Measurements from ENCODE around the gene C2orf76.

DNA sequence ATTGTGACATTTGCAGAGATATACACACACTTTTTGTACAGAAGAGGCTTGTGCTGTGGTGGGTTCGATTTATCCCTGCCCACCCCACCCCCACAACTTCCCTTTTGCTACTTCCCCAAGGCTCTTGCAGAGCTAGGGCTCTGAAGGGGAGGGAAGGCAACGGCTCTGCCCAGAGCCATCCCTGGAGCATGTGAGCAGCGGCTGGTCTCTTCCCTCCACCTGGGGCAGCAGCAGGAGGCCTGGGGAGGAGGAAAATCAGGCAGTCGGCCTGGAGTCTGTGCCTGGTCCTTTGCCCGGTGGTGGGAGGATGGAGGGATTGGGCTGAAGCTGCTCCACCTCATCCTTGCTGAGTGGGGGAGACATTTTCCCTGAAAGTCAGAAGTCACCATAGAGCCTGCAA lies 103.0 kb downstream of the C2orf76 start:
- TF ChIP-seq POLR2A (IDR thresholded peaks at IDR 0.05): no peak
- TF ChIP-seq, protein P1, sequence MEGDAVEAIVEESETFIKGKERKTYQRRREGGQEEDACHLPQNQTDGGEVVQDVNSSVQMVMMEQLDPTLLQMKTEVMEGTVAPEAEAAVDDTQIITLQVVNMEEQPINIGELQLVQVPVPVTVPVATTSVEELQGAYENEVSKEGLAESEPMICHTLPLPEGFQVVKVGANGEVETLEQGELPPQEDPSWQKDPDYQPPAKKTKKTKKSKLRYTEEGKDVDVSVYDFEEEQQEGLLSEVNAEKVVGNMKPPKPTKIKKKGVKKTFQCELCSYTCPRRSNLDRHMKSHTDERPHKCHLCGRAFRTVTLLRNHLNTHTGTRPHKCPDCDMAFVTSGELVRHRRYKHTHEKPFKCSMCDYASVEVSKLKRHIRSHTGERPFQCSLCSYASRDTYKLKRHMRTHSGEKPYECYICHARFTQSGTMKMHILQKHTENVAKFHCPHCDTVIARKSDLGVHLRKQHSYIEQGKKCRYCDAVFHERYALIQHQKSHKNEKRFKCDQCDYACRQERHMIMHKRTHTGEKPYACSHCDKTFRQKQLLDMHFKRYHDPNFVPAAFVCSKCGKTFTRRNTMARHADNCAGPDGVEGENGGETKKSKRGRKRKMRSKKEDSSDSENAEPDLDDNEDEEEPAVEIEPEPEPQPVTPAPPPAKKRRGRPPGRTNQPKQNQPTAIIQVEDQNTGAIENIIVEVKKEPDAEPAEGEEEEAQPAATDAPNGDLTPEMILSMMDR (IDR thresholded peaks at IDR 0.05): no peak

All from thyroid gland (tissue), 4 donors.